Activated naive CD4-positive, alpha-beta T cell treated with anti-CD3 and anti-CD28 coated beads, Interleukin-2, amount 50 U/mL, for 16 hours (primary cell): ENCODE measurements around the gene RBMS3.
"Not testable (repeated sequence)": the region's sequence is repeated elsewhere in the genome, so short reads cannot be mapped to it uniquely, and the experiment has no call there.

ENCODE experiments used
- DNase-seq: peaks from one replicate; pipeline ENCODE4 v3.0.0-alpha.2; 2020

The RBMS3 gene

GRCh38 chr3:29991198-29991597, 710.3 kb downstream of the RBMS3 start:
- no peak for DNase-seq

- no peak for DNase-seq
Observed at GRCh38 chr3:30002797-30003196, 721.9 kb downstream of the RBMS3 start.

GRCh38 chr3:30003741-30004140, 722.9 kb downstream of the RBMS3 start:
- DNase-seq: no peak

- DNase-seq: no peak
Observed at GRCh38 chr3:30004481-30004880, 723.6 kb downstream of the RBMS3 start.

GRCh38 chr3:30006111-30006510, 725.2 kb downstream of the RBMS3 start:
- no peak for DNase-seq

- DNase-seq: no peak
Observed at GRCh38 chr3:30007668-30008067, 726.8 kb downstream of the RBMS3 start.

GRCh38 chr3:30011237-30011803, 730.4 kb downstream of the RBMS3 start:
- no peak for DNase-seq

- peak; percentile 43 for DNase-seq
Observed at GRCh38 chr3:30012941-30013543, 732.2 kb downstream of the RBMS3 start.

GRCh38 chr3:30017901-30018300, 737.0 kb downstream of the RBMS3 start:
- DNase-seq: no peak

GRCh38 chr3:30020380-30020779, 739.5 kb downstream of the RBMS3 start:
- no peak for DNase-seq

- no peak for DNase-seq
Observed at GRCh38 chr3:30024466-30024865, 743.6 kb downstream of the RBMS3 start.

GRCh38 chr3:30026851-30027250, 746.0 kb downstream of the RBMS3 start:
- DNase-seq: no peak

GRCh38 chr3:30034246-30034991, 753.5 kb downstream of the RBMS3 start:
- DNase-seq: no peak

GRCh38 chr3:30035935-30036567, 755.2 kb downstream of the RBMS3 start:
- DNase-seq: no peak

GRCh38 chr3:30040126-30040525, 759.3 kb downstream of the RBMS3 start:
- DNase-seq: no peak

- DNase-seq: not testable (repeated sequence)
Observed at GRCh38 chr3:30041481-30041880, 760.6 kb downstream of the RBMS3 start.

GRCh38 chr3:30042274-30042859, 761.5 kb downstream of the RBMS3 start:
- peak; percentile 63 for DNase-seq

- no peak for DNase-seq
Observed at GRCh38 chr3:30042916-30043555, 762.2 kb downstream of the RBMS3 start.

- no peak for DNase-seq
Observed at GRCh38 chr3:30044515-30044914, 763.6 kb downstream of the RBMS3 start.

- no peak for DNase-seq
Observed at GRCh38 chr3:30048431-30048830, 767.6 kb downstream of the RBMS3 start.

GRCh38 chr3:30050116-30050515, 769.2 kb downstream of the RBMS3 start:
- DNase-seq: not testable (repeated sequence)

- no peak for DNase-seq
Observed at GRCh38 chr3:30059240-30059639, 778.4 kb downstream of the RBMS3 start.
